Ovary (tissue), 9 donors: ENCODE results near the gene RXRB. TPM values are rescaled to one million over a fixed set of nuclear protein-coding genes. Genes with fewer than 3 reads are reported as not detected.

Source experiments
- DNase-seq, 5 donors: peaks; one replicate each; pipeline ENCODE4 v3.0.0-alpha.2; 2019 to 2020
- H3K27ac ChIP-seq, 2 donors: fragments of 200-600 bp; one replicate each; pipeline versions ENCODE4 v1.5.1 to v1.8.0; 2019 to 2022
- H3K27me3 ChIP-seq: fragments of 200-600 bp; one replicate; pipeline ENCODE4 v1.8.0; 2022
- H3K36me3 ChIP-seq: fragments of 200-600 bp; sonication (generic); one replicate; pipeline ENCODE4 v1.5.1; 2019
- H3K4me1 ChIP-seq: one replicate; pipeline ENCODE4 v1.8.1; 2013; ENCODE audit warnings: mild to moderate bottlenecking, moderate library complexity; ENCODE audit not compliant: insufficient read depth
- H3K4me3 ChIP-seq: fragments of 200-600 bp; sonication (generic); one replicate; pipeline ENCODE4 v1.5.1; 2017
- H3K9me3 ChIP-seq, 2 donors: fragments of 200-600 bp in 1 of 2; sonication (generic) in 1 of 2; one replicate each; pipeline versions ENCODE4 v1.5.1 to v1.8.1; 2013 to 2019; ENCODE audit warnings: mild to moderate bottlenecking in 1 of 2, moderate library complexity in 1 of 2
- CTCF ChIP-seq, 3 donors: fragments of 450-650 bp in 2 of 3; fragments of 200-600 bp in 1 of 3; IDR thresholded peaks; one replicate each; pipeline versions ENCODE4 v1.5.1 to v1.8.0; 2016 to 2022; ENCODE audit warnings: antibody characterized with exemption in 3 of 3, mild to moderate bottlenecking in 1 of 3
- EP300 ChIP-seq: sonication (generic); formaldehyde crosslinking; IDR thresholded peaks from one replicate; pipeline ENCODE4 v1.6.1; 2017; ENCODE audit warnings: antibody characterized with exemption
- POLR2A ChIP-seq: fragments of 450-650 bp; IDR thresholded peaks from one replicate; pipeline ENCODE4 v1.6.1; 2017; ENCODE audit warnings: antibody characterized with exemption, mild to moderate bottlenecking, moderate library complexity
- whole genome bisulfite sequencing, 3 donors: extraction: QIAGEN DNeasy Blood & Tissue Kit in 1 of 3; methylation state at CpG; one replicate each; pipeline versions ENCODE4 v1.1.5 to v1.1.7; 2013 to 2017; 5-methylcytosine and 5-hydroxymethylcytosine counted together
- intact Hi-C, 4 donors: fragments of 100-400 bp; cut with DNase I; formaldehyde crosslinking; loops; one replicate each; pipeline versions ENCODE4 v1.11.0 to v1.15.1; 2022 to 2023
- polyA plus RNA-seq, 2 donors: library from polyadenylated mRNA; stranded (reverse); fragments of 200-250 nt in 1 of 2; fragments of 350-450 nt in 1 of 2; fragmentation: Illumina TruSeq in 1 of 2; extraction: RNeasy Lipid Tissue Mini Kit (QIAGEN cat#74804) in 1 of 2; gene quantifications; one replicate each; pipeline ENCODE4 v1.2.3, GENCODE V29; 2013 to 2014
- total RNA-seq, 7 donors: library from RNA; depleted of rRNA in 2 of 7; stranded (reverse); fragments of >200 nt in 2 of 7; fragmentation: NEBNext Ultra II Directional in 3 of 7; extraction: Animal tissue kit (Norgen Biotek cat#: 25700) in 3 of 7; gene quantifications; one replicate each; pipeline versions ENCODE4 v1.1.0 to v1.2.4, GENCODE V29; 2016 to 2023
- donor health status: DM: no; HTN: no; CAD: no; lungs with moderate emphysema.
- donor health status: DM: no; HTN: no; CAD: no.
- donor health status: Bipolar disorder and iron deficiency.
- donor health status: DM: yes; HTN: yes; CAD: no.
- donor health status: DM: no; HTN: no; CAD: no.
- donor health status: DM: yes; HTN: yes; CAD: no.

Gene RXRB
- total and polyA plus RNA-seq, 9 donors, result 19.8 to 54.0 (median 48.5) TPM

GRCh38 chr6:33171880-33172687 is 28.4 kb downstream of the RXRB start:
- Histone ChIP-seq H3K4me3 (no peak overlapping the region), H3K9me3 (no peaks in the 10 kb centered on the region), H3K36me3 (no peaks in the 10 kb centered on the region), H3K4me1 (no peaks in the 10 kb centered on the region), H3K27me3 (no peaks in the 10 kb centered on the region), H3K27ac (no peak overlapping the region)
- TF ChIP-seq EP300 (no peak), POLR2A (no peak), CTCF (IDR thresholded peaks at IDR 0.05) (no peak)
- DNase-seq, result peak in 1 of 5 donors; percentile 13
- intact Hi-C loops, result no loop called here
- WGBS, 3 donors, result 64 to 72% (median 67%) methylated on average over 8 of the region's 8 CpGs

- Histone ChIP-seq H3K4me1 (no peaks in the 10 kb centered on the region), H3K27ac (no peak overlapping the region), H3K4me3 (no peak overlapping the region), H3K36me3 (no peaks in the 10 kb centered on the region), H3K27me3 (no peaks in the 10 kb centered on the region), H3K9me3 (no peaks in the 10 kb centered on the region)
- DNase-seq, result no peak
- WGBS, 3 donors, result 76 to 83% (median 83%) methylated on average over 11 of the region's 11 CpGs
- TF ChIP-seq EP300 (no peak), POLR2A (no peak), CTCF (IDR thresholded peaks at IDR 0.05) (no peak)
- intact Hi-C loops, result no loop called here
Observed at GRCh38 chr6:33171016-33171879, 29.2 kb downstream of the RXRB start.

- 78 to 86% (median 82%) methylated on average over 9 of the region's 9 CpGs for WGBS, 3 donors
- intact Hi-C loops, result no loop called here
- Histone ChIP-seq H3K9me3 (no peaks in the 10 kb centered on the region), H3K4me3 (no peak overlapping the region), H3K36me3 (no peaks in the 10 kb centered on the region), H3K27ac (no peak overlapping the region), H3K4me1 (no peaks in the 10 kb centered on the region), H3K27me3 (no peaks in the 10 kb centered on the region)
- TF ChIP-seq EP300 (no peak), POLR2A (no peak), CTCF (IDR thresholded peaks at IDR 0.05) (no peak)
- no peak for DNase-seq
Observed at GRCh38 chr6:33170176-33171015, 30.1 kb downstream of the RXRB start.
